B cell (primary cell): ENCODE results near the gene CORO2A. TPM values are rescaled to one million over a fixed set of nuclear protein-coding genes. Genes with fewer than 3 reads are reported as not detected.

Source experiments
- ATAC-seq: fragments of 200-7000 bp; cut with Tn5 transposase; one replicate; pipeline ENCODE4 v1.10.0; 2021; ENCODE audit warnings: low read depth, mild to moderate bottlenecking, moderate number of reproducible peaks, moderate library complexity
- CTCF ChIA-PET: fragments of 350-600 bp; sonication (Branson Sonifier 250); formaldehyde crosslinking; loops from one replicate; lab custom pipeline; 2021; ENCODE audit warnings: antibody characterized with exemption, inconsistent platforms; lab: Charles Lee
- POLR2A ChIA-PET: fragments of 350-600 bp; sonication (Branson Sonifier 250); formaldehyde crosslinking; loops from one replicate; lab custom pipeline; 2021; ENCODE audit warnings: antibody characterized with exemption; lab: Charles Lee
- DNase-seq: peaks from one replicate; pipeline ENCODE4 v3.0.0; 2013
- H2AFZ ChIP-seq: 2 replicates; pipeline ENCODE4 v1.6.1; 2012; ENCODE audit warnings: mild to moderate bottlenecking, low read depth, low read length; ENCODE audit not compliant: insufficient read depth, poor library complexity, severe bottlenecking
- H3K27ac ChIP-seq, 2 donors: 1 replicate in 1 of 2; 2 replicates in 1 of 2; pipeline ENCODE4 v1.5.1; 2012 to 2013; ENCODE audit warnings: low read length in 2 of 2, mild to moderate bottlenecking in 2 of 2, moderate library complexity in 1 of 2
- H3K27me3 ChIP-seq, 4 experiments: fragments of 200-600 bp in 1 of 4; sonication (generic) in 1 of 4; replicated peaks in 1 of 4; 1 replicate in 2 of 4; 2 replicates in 2 of 4; pipeline versions ENCODE4 v1.6.1 to v1.7.0; 2013 to 2016; ENCODE audit warnings: low read length in 3 of 4, mild to moderate bottlenecking in 2 of 4, mixed read lengths in 1 of 4, moderate library complexity in 1 of 4; ENCODE audit not compliant: insufficient read depth in 4 of 4, control insufficient read depth in 3 of 4; ENCODE audit errors: control extremely low read depth in 1 of 4
- H3K36me3 ChIP-seq, 2 experiments: replicated peaks in 1 of 2; 1 replicate in 1 of 2; 2 replicates in 1 of 2; pipeline versions ENCODE4 v1.6.1 to v1.7.1; 2013; ENCODE audit warnings: low read length in 1 of 2; ENCODE audit not compliant: insufficient read depth in 2 of 2, control insufficient read depth in 1 of 2; ENCODE audit errors: control extremely low read depth in 1 of 2, extremely low read depth in 1 of 2
- H3K4me1 ChIP-seq, 2 donors: fragments of 200-600 bp in 1 of 2; sonication (generic) in 1 of 2; 1 replicate in 1 of 2; 2 replicates in 1 of 2; pipeline versions ENCODE4 v1.5.1 to v1.6.1; 2013 to 2017; ENCODE audit warnings: low read length in 2 of 2; ENCODE audit not compliant: control insufficient read depth in 2 of 2, insufficient read depth in 2 of 2
- H3K4me2 ChIP-seq: replicated peaks from 2 replicates; pipeline ENCODE3; 2012; ENCODE audit warnings: mild to moderate bottlenecking, low read depth, low read length; ENCODE audit not compliant: poor library complexity, severe bottlenecking
- H3K4me3 ChIP-seq, 5 experiments: fragments of 200-600 bp in 1 of 5; sonication (generic) in 1 of 5; 1 replicate in 3 of 5; 2 replicates in 2 of 5; pipeline versions ENCODE4 v1.5.1 to v1.7.0; 2011 to 2016; ENCODE audit warnings: low read length in 4 of 5, mild to moderate bottlenecking in 4 of 5, low read depth in 2 of 5, control low read depth in 1 of 5, moderate library complexity in 1 of 5; ENCODE audit not compliant: insufficient read depth in 1 of 5; ENCODE audit errors: control extremely low read depth in 1 of 5, extremely low read depth in 1 of 5
- H3K79me2 ChIP-seq: fragments of 200-600 bp; sonication (generic); one replicate; pipeline ENCODE4 v1.6.0; 2016; ENCODE audit warnings: low read length; ENCODE audit not compliant: control insufficient read depth, insufficient read depth
- H3K9ac ChIP-seq: fragments of 200-600 bp; sonication (generic); 2 replicates; pipeline ENCODE4 v1.6.1; 2017; ENCODE audit warnings: mild to moderate bottlenecking, low read length, moderate library complexity
- H3K9me3 ChIP-seq, 3 donors: one replicate each; pipeline versions ENCODE4 v1.6.1 to v1.7.1; 2013; ENCODE audit warnings: low read length in 2 of 3; ENCODE audit not compliant: control insufficient read depth in 2 of 3, insufficient read depth in 1 of 3; ENCODE audit errors: control extremely low read depth in 1 of 3
- H4K20me1 ChIP-seq: 2 replicates; pipeline ENCODE4 v1.6.0; 2012; ENCODE audit warnings: mild to moderate bottlenecking, low read length; ENCODE audit not compliant: insufficient read depth, control insufficient read depth, poor library complexity, severe bottlenecking
- H3K27ac Mint-ChIP-seq: one replicate; pipeline ENCODE4 v1.8.0; 2021; ENCODE audit warnings: mixed read lengths
- H3K27me3 Mint-ChIP-seq: one replicate; pipeline ENCODE4 v1.8.0; 2021; ENCODE audit warnings: mixed read lengths
- H3K4me1 Mint-ChIP-seq: one replicate; pipeline ENCODE4 v1.8.0; 2021; ENCODE audit warnings: mixed read lengths
- H3K4me3 Mint-ChIP-seq: one replicate; pipeline ENCODE4 v1.8.0; 2021; ENCODE audit warnings: mixed read lengths
- H3K9me3 Mint-ChIP-seq: one replicate; pipeline ENCODE4 v1.8.0; 2022; ENCODE audit warnings: mixed read lengths; ENCODE audit not compliant: insufficient read depth
- EZH2 ChIP-seq: IDR thresholded peaks from 2 replicates; pipeline ENCODE4 v1.6.1; 2012; ENCODE audit warnings: borderline replicate concordance, low read depth, mild to moderate bottlenecking, moderate library complexity, low read length; ENCODE audit not compliant: insufficient read depth, poor library complexity, severe bottlenecking
- WGBS: methylation state at CpG from one replicate; pipeline ENCODE4 v1.1.5; 2013; ENCODE audit warnings: missing lambda C conversion rate; ENCODE audit not compliant: insufficient coverage; 5-methylcytosine and 5-hydroxymethylcytosine counted together
- intact Hi-C: fragments of 100-400 bp; cut with micrococcal nuclease; formaldehyde crosslinking; loops from one replicate; pipeline ENCODE4 v1.10.0; 2022
- polyA plus RNA-seq: library from polyadenylated mRNA; depleted of rRNA; stranded (reverse); fragments of >200 nt; gene quantifications from 2 replicates; pipeline ENCODE4 v1.2.3, GENCODE V29; 2012
- total RNA-seq, 2 donors: library from RNA; stranded (reverse); fragments of 120-200 nt in 1 of 2; gene quantifications; 1 replicate in 1 of 2; 2 replicates in 1 of 2; pipeline versions ENCODE4 v1.2.3 to v1.2.4, GENCODE V29; 2013 to 2022
- TF ChIP-seq, protein P1 (sequence below): fragments of 200-600 bp; IDR thresholded peaks from one replicate; pipeline ENCODE4 v1.8.0; 2022; ENCODE audit warnings: antibody characterized with exemption, mild to moderate bottlenecking

CORO2A gene
- total and polyA plus RNA-seq, 2 donors (not counting 1 experiment from before 2014, with no cell fraction given) = 1.1 to 2.0 TPM

DNA sequence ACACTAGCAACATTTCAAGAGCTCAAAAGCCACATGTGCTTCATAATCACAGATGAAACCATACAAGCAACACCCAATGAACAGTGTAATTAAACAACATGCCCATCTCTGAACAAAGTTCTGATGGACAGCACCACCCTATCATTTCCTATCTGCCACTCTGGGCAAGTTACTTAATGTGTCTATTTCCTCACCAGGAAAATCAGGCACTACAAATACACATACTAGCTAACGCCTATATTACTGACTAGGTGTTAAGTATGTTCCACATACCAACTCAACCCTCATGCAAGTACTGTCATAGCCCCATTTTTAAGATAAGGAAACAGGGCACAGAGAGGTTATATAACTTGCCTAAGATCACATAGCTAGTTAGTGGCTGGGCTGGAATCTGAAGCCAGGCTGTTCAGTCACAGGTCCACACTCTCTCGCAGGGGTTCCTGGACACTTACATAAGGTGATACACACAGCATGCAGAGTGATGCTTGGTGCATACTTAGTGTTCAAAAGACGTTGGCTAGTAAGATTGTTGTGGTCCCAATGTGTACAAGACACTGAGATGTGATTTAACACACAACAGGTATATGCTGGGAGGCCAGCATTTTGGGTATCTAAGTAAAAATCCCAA, 24.2 kb downstream of the CORO2A start:
- peak overlapping the region; percentile 32 for H3K4me3 Mint-ChIP-seq
- H3K27me3 Mint-ChIP-seq = peaks cover 3% of the 10 kb centered on the region
- ChIA-PET POLR2A (no interaction called here), CTCF (no interaction called here)
- WGBS = 100% methylated on average over 2 of the region's 3 CpGs
- no peaks in the 10 kb centered on the region for H3K9me3 Mint-ChIP-seq
- peak overlapping the region; percentile 86 for H3K27ac Mint-ChIP-seq
- Histone ChIP-seq H3K36me3 (no peaks in the 10 kb centered on the region), H3K9ac (no peak overlapping the region), H3K27me3 (no peaks in the 10 kb centered on the region), H3K79me2 (no peaks in the 10 kb centered on the region), H4K20me1 (no peaks in the 10 kb centered on the region), H3K27ac (no peak overlapping the region), H3K4me2 (no peak overlapping the region), H3K9me3 (no peaks in the 10 kb centered on the region), H3K4me1 (peaks cover 0 to 12% of the 10 kb centered on the region in 2 donors), H2AFZ (peak overlapping the region; percentile 64), H3K4me3 (no peak overlapping the region)
- H3K4me1 Mint-ChIP-seq = peaks cover 9% of the 10 kb centered on the region
- ATAC-seq (no peak), DNase-seq (no peak)
- intact Hi-C loops = no loop called here
- no peak for TF ChIP-seq EZH2
- TF ChIP-seq, protein P1, sequence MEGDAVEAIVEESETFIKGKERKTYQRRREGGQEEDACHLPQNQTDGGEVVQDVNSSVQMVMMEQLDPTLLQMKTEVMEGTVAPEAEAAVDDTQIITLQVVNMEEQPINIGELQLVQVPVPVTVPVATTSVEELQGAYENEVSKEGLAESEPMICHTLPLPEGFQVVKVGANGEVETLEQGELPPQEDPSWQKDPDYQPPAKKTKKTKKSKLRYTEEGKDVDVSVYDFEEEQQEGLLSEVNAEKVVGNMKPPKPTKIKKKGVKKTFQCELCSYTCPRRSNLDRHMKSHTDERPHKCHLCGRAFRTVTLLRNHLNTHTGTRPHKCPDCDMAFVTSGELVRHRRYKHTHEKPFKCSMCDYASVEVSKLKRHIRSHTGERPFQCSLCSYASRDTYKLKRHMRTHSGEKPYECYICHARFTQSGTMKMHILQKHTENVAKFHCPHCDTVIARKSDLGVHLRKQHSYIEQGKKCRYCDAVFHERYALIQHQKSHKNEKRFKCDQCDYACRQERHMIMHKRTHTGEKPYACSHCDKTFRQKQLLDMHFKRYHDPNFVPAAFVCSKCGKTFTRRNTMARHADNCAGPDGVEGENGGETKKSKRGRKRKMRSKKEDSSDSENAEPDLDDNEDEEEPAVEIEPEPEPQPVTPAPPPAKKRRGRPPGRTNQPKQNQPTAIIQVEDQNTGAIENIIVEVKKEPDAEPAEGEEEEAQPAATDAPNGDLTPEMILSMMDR = no peak

DNA sequence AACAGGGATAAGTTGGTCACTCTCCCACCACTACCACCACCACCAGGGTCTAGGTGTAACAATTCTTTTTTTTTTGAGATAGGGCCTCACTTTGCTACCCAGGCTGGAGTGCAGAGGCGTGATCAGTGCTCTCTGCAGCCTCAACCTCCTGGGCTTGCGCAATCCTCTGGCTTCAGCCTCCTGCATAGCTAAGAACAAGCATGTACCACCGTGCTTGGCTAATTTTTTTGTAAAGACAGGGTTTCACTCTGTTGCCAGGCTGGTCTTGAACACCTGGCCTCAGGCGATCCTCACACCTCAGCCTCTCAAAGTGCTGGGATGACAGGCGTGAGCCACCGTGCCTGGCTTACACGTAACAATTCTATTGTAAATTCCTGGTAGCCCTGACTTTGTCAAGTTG, 27.5 kb downstream of the CORO2A start:
- H4K20me1 ChIP-seq = no peaks in the 10 kb centered on the region
- no peaks in the 10 kb centered on the region for H3K9me3 ChIP-seq
- Mint-ChIP-seq H3K4me3 (no peak overlapping the region), H3K9me3 (no peaks in the 10 kb centered on the region), H3K4me1 (peaks cover 9% of the 10 kb centered on the region), H3K27me3 (no peaks in the 10 kb centered on the region), H3K27ac (no peak overlapping the region)
- H3K79me2 ChIP-seq = no peaks in the 10 kb centered on the region
- no peaks in the 10 kb centered on the region for H3K27me3 ChIP-seq
- H3K4me1 ChIP-seq = peaks cover 0 to 12% of the 10 kb centered on the region in 2 donors
- CTCF ChIA-PET = no interaction called here
- H3K36me3 ChIP-seq = no peaks in the 10 kb centered on the region
- no peak overlapping the region for H3K9ac ChIP-seq
- TF ChIP-seq EZH2 = no peak
- TF ChIP-seq, protein P1 = no peak
- H2AFZ ChIP-seq = no peak overlapping the region
- POLR2A ChIA-PET = no interaction called here
- no peak overlapping the region for H3K4me2 ChIP-seq
- H3K4me3 ChIP-seq = no peak overlapping the region
- ATAC-seq = no peak
- DNase-seq = no peak
- H3K27ac ChIP-seq = no peak overlapping the region
- 93% methylated on average over 7 of the region's 7 CpGs for WGBS
- intact Hi-C loops = no loop called here
